Measurements from ENCODE around the gene TRMT1.

The TRMT1 gene

GRCh38 chr19:13101590-13102415, 14.7 kb downstream of the TRMT1 start:
- DNase-seq, result no peak

DNA sequence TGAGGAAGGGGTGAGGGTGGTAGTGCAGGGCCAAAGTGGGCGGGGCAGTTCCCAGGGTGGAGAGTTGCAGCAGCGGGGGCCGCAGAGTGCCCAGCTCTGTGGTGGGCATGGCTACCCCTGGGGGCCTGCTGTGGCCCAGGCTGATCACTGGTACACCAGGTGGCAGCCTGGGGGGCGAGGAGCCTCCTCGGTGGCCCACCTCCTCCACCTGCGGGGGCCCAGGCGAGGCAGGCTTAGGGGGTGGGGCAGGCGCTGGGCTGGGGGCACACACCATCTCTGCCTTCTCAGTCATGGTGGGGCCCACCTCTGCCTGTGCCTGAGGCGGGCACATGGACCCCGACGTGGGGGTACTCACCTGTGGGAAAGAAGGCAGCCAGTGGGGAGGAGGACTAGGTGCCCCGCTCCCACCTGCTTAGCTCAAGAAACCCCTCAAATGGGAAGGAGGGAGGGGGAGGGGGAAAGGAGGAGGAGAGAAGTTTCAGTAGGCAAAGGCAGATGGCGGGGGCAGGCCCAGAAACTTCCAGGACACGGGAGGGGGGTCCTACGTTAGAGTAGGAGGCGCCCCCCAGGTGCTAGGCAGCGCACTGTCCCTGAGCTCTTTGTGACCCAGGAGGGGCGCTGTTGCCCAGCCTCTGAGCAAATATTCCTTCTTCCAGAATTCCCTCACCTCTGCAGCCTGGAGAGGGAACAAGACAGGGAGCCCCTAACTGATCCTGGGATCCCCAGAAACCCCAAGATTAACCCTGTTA, 15.5 kb downstream of the TRMT1 start:
- DNase-seq, result no peak

GRCh38 chr19:13100031-13100588, 16.4 kb downstream of the TRMT1 start:
- DNase-seq, result peak; percentile 32

DNA sequence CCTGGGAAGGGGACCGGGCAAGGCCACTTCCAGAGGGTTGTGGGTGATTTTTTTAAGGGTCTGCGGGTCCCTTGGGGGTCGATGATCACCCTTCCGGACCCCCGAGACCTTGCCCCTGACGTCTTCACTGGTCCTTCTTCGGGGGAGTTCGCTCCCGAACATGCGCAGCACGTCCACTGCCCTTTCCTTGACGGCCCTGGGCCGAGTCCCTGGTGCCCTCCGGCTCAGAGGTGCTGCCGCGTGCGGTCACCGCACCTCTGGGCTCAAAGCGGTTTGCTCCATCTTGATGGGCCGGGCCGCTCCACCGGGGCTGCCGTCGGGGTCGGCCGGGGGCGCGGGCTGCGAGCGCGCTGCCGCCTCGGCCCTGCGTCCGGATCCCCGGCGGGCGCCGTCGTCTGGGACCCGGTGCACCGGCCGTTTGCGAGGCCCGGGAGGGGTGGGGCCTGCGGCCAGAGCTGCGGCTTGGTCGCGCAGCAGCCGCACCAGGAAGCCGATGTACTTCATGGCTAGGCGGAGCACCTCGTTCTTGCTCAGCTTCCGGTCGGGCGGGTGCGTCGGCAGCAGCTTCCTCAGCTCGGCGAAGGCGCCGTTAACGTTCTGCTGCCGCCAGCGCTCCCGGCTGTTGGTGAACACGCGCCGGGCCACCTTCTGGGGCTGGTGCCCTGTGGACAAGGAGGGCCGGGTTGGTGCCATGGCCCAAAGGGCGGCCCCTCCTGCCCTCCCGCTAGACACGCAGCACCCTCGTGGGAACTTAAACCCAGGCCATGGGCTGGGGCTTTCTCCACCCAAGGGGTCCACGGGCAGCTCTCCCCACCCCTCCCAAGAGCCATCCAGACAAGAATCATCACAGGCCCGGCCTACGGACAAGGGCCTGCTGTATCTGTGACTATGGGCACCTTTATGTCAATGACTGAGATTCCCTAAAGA, 17.2 kb downstream of the TRMT1 start:
- peak; percentile 62 for DNase-seq

DNA sequence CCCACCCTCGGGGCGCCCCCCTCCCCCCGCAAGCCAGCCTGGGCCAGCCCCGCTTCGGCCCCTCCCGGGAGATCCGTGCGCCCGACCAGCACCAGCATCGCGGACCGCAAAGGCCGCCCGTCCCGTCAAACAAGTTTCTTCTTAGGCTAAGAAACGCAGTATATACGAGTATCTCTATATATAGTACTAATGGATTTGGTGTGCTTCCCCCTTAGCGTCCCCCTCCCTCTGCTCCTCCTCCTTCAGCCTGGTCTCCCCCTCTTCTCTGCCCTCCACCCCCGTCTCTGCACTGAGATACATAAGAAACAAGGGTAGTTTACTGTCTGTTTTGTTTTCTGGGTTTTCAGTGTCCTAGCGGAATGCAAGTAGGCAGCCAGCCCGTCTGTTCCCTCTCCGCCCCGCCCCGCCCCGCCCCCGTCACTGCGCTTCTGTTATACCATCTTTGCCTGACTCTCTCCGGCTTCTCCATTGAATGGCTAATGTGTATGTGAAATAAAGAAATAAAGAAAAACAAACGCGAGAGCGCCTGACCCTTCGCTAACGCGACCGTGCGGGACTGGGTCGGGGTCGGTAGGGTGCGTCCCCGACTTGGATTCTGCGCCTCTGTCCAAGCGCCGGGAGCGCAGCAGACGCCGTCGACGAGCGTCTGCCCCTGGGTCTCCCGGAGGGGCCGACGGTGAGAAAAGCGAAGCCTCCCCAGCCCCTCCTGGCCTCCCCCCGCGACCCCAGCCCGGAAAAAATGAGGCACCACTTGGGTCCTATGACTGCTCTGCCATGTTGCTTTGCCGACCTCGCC, 18.1 kb downstream of the TRMT1 start:
- peak; percentile 76 for DNase-seq

- DNase-seq, result no peak
Measured at GRCh38 chr19:13097463-13098258, 18.9 kb downstream of the TRMT1 start.

DNA sequence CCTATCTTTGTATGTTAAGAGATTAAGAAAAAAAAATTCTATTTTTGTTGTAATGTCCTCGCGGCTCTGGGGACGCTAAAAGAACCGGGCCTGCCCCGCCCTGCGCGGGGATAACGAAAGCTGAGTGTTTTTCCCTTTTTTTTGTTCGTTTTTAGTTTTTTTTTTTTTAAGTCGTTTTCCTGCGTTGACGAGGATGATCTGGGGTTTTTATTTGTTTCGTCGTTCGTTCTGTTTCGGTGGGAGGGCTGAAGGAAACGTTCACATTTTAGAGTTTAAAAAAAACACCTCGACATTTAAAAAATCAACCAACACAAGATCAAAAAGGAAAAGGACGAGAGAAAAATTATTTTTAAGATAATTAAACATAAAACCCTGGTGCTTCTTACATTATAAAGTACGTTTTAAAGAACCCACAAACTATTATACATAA, 19.5 kb downstream of the TRMT1 start:
- DNase-seq, result no peak

GRCh38 chr19:13095934-13096927, 20.3 kb downstream of the TRMT1 start:
- DNase-seq, result no peak

- no peak for DNase-seq
Measured at GRCh38 chr19:13095393-13095784, 21.2 kb downstream of the TRMT1 start.

DNA sequence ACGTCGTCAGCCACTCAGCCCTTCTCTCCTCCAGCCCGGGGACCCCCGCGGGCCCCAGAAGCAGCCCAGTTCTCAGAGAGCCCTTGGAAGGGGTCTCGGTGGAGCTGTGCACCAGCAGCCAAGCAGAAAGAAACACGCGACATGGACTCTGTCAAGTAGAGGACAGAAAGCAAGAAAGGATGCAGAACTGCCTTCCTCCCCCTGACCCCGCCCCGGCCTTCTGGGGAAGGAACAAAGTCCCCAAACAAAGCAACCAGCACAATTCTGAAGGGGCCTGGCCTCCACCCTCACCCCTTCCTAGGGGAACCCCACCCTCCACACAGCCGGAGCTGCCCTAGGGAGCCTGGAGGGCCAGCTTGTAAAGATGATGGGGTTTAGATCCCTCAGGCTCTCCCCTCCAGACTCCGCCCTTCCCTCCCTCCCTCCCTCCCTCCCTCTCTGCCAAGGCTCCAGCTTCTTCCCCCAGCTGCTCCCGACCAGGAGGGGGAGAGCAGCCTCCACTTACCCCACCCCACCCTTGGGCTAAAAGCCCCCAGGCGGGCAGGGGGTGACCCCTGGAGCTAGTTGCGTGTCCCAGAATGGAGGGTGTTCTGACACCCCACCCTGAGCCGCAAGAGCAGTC, 21.7 kb downstream of the TRMT1 start:
- no peak for DNase-seq

DNA sequence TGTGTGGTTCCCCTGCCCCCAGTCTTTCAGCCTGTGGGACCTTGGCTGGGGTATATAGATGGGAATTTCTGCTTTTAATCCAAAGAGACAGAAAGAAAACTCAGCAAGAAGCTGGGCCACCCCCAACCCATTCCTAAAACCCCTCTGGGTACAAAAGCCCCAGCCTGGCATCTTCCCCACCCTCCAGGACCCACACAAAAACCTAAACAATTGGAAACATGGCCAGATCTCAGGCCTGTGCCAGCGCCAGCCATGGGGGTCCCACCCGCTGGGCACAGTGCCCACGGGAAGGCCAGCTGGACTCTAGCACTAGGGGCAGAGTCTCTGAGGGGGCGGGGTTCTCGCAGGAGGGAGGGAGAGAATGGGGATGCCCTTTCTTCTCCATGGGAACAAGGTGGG, 22.4 kb downstream of the TRMT1 start:
- DNase-seq, result no peak

- peak; percentile 84 for DNase-seq
Measured at GRCh38 chr19:13093407-13094105, 23.0 kb downstream of the TRMT1 start.

GRCh38 chr19:13092606-13093235, 23.8 kb downstream of the TRMT1 start:
- DNase-seq, result no peak

GRCh38 chr19:13092158-13092543, 24.4 kb downstream of the TRMT1 start:
- DNase-seq, result no peak

DNA sequence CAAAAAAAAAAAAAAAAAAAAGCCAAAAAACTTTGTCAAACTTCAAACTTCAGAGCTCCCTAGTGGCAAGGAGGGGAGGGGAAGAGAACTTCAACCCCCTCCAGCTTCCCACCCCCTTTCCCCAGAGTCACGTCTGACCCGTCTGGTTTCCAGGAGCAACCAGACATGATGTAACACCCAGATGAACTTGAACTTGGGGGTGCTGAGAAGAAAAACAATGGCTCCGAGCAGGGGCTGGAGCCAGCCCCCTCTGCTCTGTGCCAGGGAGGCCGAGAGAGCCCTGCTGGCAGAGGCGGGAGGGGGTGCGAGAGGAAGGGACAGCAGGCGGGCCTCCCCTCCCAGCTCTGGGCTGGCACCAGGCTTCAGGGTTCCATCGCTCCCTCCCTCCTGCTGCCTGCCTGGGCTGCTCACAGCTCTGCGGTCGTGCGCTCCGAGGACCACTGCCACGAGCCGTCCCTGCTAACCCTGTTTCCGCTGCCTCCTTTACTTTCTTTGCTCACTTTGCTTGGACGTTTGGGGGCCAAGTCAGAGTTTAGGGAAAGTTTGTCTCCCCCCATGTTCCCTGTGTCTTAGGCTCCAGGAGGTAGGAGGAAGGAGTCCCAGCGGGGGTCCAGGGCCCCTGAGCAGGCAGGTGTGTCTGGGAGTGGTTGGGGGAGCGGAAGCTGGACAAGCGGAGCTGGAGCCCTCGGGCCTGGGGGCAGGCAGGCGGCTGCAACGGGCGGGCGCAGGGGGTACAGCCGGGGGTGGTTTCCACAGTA, 25.0 kb downstream of the TRMT1 start:
- peak; percentile 95 for DNase-seq

DNA sequence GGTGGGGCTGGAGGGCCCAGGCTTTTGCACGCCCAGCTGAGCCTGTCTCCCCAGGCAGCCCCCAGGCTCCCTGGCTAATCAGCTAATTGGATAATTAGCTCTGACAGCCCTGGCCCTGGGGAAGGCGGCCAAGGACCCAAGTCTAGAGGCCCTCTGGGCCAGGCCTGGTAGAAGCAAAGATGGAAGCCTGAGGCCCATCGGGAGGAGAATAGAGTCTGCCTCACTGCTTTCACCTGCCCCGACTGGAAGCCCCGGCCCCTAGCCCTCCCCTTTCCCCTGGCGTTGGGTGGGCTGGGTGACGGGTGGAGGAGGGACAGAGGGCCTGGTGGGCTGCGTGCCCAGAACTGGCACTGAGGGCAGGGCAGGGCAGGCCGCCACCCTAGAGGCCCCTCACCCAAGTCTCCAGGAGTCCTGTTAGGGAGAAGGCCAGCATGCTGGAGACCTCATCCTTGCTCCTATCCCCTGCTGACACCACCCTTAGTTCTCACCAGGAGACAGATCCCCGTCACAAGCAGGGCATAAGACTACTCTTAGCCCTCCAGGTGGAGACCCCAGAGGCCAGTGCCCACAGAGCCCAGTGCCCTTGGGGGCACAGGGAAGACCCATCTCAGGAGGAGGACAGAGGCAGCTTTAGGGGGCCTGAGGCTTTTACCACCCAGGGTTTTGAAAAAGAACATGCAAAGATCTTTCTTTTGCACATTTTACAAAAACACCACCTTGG, 25.9 kb downstream of the TRMT1 start:
- no peak for DNase-seq
